GM23248 (cell line): ENCODE results near the gene CHN2.

Experiments used
- EZH2 ChIP-seq: fragments of 200-600 bp; sonication (generic); IDR thresholded peaks from 2 replicates; pipeline ENCODE4 v1.6.1; 2018; ENCODE audit warnings: antibody characterized with exemption, mild to moderate bottlenecking; ENCODE audit not compliant: insufficient read depth, poor library complexity, severe bottlenecking
- EZH2phosphoT487 ChIP-seq: fragments of 200-600 bp; sonication (generic); IDR thresholded peaks from 2 replicates; pipeline ENCODE4 v1.6.1; 2018; ENCODE audit warnings: antibody characterized with exemption, moderate library complexity, mild to moderate bottlenecking, low read depth; ENCODE audit not compliant: insufficient read depth

DNA sequence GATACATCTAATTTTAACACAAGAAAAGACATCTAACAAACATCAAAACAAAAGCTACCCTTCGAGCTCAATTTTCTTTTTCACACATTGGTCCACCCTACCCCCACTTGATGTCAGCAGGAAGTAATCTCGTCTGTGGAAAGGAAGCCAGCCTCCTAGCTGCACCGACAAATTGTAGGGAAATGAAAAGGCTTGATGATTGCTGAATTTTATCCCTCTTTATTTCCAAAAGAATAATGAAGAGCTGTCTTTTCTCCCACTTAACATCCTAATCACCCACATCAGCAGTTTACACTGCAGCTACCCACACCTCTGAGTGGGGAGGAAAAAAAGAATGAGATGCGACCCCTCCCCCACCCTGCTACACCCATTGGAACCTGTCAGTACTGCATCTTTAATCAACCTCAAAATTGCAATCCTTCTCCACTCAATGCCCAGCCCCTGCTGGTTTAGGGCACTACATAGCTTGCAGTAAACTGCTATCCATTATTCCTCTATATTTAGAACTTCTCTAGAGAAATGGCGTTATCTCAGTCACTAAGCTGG is 37.6 kb upstream of the CHN2 start:
- TF ChIP-seq EZH2 (no peak), EZH2phosphoT487 (no peak)
